HEK293 (cell line): ENCODE results near the gene ARHGAP6.

Experiments used
- TCF7L2 ChIP-seq: IDR thresholded peaks from 2 replicates; pipeline ENCODE4 v1.6.1; 2011; ENCODE audit warnings: low read depth, mild to moderate bottlenecking, inconsistent platforms, low read length, moderate library complexity, borderline replicate concordance
- ZIC2 ChIP-seq: fragments of 450-650 bp; formaldehyde crosslinking; IDR thresholded peaks from 2 replicates; pipeline ENCODE4 v1.5.1; 2016; ENCODE audit warnings: missing biosample characterization, missing genetic modification characterization
- ZNF19 ChIP-seq: fragments of 450-650 bp; formaldehyde crosslinking; IDR thresholded peaks from 2 replicates; pipeline ENCODE4; 2016; ENCODE audit warnings: missing biosample characterization, missing genetic modification characterization, low read depth
- ZNF239 ChIP-seq: fragments of 450-650 bp; formaldehyde crosslinking; IDR thresholded peaks from 2 replicates; pipeline ENCODE4 v1.5.1; 2016; ENCODE audit warnings: missing biosample characterization, missing genetic modification characterization
- ZNF37A ChIP-seq: fragments of 450-650 bp; IDR thresholded peaks from 2 replicates; pipeline ENCODE4 v1.5.1; 2018; ENCODE audit warnings: missing biosample characterization, missing genetic modification characterization
- ZNF391 ChIP-seq: fragments of 450-650 bp; formaldehyde crosslinking; IDR thresholded peaks from 2 replicates; pipeline ENCODE4 v1.5.1; 2016; ENCODE audit warnings: low read depth, missing biosample characterization, missing genetic modification characterization, borderline replicate concordance
- ZNF48 ChIP-seq: fragments of 450-650 bp; formaldehyde crosslinking; IDR thresholded peaks from 2 replicates; pipeline ENCODE4 v1.5.1; 2016; ENCODE audit warnings: missing biosample characterization, missing genetic modification characterization
- ZNF513 ChIP-seq: fragments of 450-650 bp; IDR thresholded peaks from 2 replicates; pipeline ENCODE4 v1.5.1; 2018; ENCODE audit warnings: missing biosample characterization, missing genetic modification characterization
- ZNF747 ChIP-seq: fragments of 450-650 bp; formaldehyde crosslinking; IDR thresholded peaks from 2 replicates; pipeline ENCODE4 v1.5.1; 2016; ENCODE audit warnings: missing biosample characterization, missing genetic modification characterization
- TF ChIP-seq, protein P1 (sequence below): fragments of 450-650 bp; formaldehyde crosslinking; IDR thresholded peaks from 2 replicates; pipeline ENCODE4 v1.5.1; 2016; ENCODE audit warnings: missing biosample characterization, missing genetic modification characterization
- TF ChIP-seq, protein P2 (sequence below): fragments of 450-650 bp; formaldehyde crosslinking; IDR thresholded peaks from 2 replicates; pipeline ENCODE4 v1.5.1; 2017; ENCODE audit warnings: missing biosample characterization, missing genetic modification characterization
- TF ChIP-seq, protein P3 (sequence below): fragments of 450-650 bp; formaldehyde crosslinking; IDR thresholded peaks from 2 replicates; pipeline ENCODE4 v1.5.1; 2016; ENCODE audit warnings: missing biosample characterization, missing genetic modification characterization

GRCh38 chrX:11111037-11111851, 554.5 kb downstream of the ARHGAP6 start, which contains the start of gene HCCS:
- no peak for TF ChIP-seq ZNF37A
- TF ChIP-seq ZNF513 (tag by site-specific recombination): no peak
- TF ChIP-seq ZNF747: no peak
- TF ChIP-seq, protein P1, sequence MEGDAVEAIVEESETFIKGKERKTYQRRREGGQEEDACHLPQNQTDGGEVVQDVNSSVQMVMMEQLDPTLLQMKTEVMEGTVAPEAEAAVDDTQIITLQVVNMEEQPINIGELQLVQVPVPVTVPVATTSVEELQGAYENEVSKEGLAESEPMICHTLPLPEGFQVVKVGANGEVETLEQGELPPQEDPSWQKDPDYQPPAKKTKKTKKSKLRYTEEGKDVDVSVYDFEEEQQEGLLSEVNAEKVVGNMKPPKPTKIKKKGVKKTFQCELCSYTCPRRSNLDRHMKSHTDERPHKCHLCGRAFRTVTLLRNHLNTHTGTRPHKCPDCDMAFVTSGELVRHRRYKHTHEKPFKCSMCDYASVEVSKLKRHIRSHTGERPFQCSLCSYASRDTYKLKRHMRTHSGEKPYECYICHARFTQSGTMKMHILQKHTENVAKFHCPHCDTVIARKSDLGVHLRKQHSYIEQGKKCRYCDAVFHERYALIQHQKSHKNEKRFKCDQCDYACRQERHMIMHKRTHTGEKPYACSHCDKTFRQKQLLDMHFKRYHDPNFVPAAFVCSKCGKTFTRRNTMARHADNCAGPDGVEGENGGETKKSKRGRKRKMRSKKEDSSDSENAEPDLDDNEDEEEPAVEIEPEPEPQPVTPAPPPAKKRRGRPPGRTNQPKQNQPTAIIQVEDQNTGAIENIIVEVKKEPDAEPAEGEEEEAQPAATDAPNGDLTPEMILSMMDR: no peak
- no peak for TF ChIP-seq ZNF48 (tag by site-specific recombination)
- TF ChIP-seq, protein P2, sequence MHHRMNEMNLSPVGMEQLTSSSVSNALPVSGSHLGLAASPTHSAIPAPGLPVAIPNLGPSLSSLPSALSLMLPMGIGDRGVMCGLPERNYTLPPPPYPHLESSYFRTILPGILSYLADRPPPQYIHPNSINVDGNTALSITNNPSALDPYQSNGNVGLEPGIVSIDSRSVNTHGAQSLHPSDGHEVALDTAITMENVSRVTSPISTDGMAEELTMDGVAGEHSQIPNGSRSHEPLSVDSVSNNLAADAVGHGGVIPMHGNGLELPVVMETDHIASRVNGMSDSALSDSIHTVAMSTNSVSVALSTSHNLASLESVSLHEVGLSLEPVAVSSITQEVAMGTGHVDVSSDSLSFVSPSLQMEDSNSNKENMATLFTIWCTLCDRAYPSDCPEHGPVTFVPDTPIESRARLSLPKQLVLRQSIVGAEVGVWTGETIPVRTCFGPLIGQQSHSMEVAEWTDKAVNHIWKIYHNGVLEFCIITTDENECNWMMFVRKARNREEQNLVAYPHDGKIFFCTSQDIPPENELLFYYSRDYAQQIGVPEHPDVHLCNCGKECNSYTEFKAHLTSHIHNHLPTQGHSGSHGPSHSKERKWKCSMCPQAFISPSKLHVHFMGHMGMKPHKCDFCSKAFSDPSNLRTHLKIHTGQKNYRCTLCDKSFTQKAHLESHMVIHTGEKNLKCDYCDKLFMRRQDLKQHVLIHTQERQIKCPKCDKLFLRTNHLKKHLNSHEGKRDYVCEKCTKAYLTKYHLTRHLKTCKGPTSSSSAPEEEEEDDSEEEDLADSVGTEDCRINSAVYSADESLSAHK: no peak
- no peak for TF ChIP-seq TCF7L2
- TF ChIP-seq ZNF239 (tag by site-specific recombination): no peak
- TF ChIP-seq ZNF391 (tag by site-specific recombination): no peak
- no peak for TF ChIP-seq ZNF19 (tag by site-specific recombination)
- no peak for TF ChIP-seq ZIC2 (tag by site-specific recombination)
- TF ChIP-seq, protein P3, sequence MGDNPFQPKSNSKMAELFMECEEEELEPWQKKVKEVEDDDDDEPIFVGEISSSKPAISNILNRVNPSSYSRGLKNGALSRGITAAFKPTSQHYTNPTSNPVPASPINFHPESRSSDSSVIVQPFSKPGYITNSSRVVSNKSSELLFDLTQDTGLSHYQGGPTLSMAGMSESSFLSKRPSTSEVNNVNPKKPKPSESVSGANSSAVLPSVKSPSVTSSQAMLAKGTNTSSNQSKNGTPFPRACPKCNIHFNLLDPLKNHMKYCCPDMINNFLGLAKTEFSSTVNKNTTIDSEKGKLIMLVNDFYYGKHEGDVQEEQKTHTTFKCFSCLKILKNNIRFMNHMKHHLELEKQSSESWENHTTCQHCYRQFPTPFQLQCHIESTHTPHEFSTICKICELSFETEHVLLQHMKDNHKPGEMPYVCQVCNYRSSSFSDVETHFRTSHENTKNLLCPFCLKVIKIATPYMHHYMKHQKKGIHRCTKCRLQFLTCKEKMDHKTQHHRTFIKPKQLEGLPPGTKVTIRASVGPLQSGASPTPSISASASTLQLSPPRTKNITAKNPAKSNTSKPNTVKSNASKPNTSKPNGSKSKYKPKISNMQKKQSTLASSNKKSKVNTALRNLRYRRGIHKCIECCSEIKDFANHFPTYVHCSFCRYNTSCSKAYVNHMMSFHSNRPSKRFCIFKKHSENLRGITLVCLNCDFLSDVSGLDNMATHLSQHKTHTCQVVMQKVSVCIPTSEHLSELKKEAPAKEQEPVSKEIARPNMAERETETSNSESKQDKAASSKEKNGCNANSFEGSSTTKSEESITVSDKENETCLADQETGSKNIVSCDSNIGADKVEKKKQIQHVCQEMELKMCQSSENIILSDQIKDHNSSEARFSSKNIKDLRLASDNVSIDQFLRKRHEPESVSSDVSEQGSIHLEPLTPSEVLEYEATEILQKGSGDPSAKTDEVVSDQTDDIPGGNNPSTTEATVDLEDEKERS (tag by site-specific recombination): no peak
